ENCODE measurements around the gene PEX14. TPM values are rescaled to one million over a fixed set of nuclear protein-coding genes. Genes with fewer than 3 reads are reported as not detected.

The PEX14 gene
- total RNA-seq, 1 experiment from 2014 or later, result 36.0 TPM

- peaks cover 31% of the 10 kb centered on the region for H3K4me1 ChIP-seq (ENCODE audit: control insufficient read depth, insufficient read depth, low read length)
- ATAC-seq (no peak), DNase-seq (ENCODE audit: low read depth, low spot score) (no peak)
- ChIA-PET CTCF (interaction anchor here (0.6 to 0.7 kb wide), 2 partner anchors 103 to 258 kb away, joined by 5 to 14 read pairs; no protein-coding TSS in a partner anchor), POLR2A (no interaction called here)
- H3K27ac ChIP-seq (ENCODE audit: low read length), result no peak overlapping the region
- no peaks in the 10 kb centered on the region for H3K27me3 ChIP-seq (ENCODE audit: control insufficient read depth, insufficient read depth, low read length)
- intact Hi-C loops (cut with micrococcal nuclease; ENCODE audit: unreplicated experiment) (no loop called here), in situ Hi-C loops (cut with HindIII; ENCODE audit: low pct_unique_long_range_greater_than_20kb, low sequenced_read_pairs) (no loop called here)
- H3K4me3 ChIP-seq (ENCODE audit: low read depth in 2 of 2, low read length in 2 of 2), result no peak overlapping the region
- BruUV-seq (replicated peaks), result no TSS peak
- no peaks in the 10 kb centered on the region for H3K36me3 ChIP-seq (ENCODE audit: control insufficient read depth, insufficient read depth, low read length)
- H3K9me3 ChIP-seq (ENCODE audit: control insufficient read depth, insufficient read depth, low read depth, low read length), result no peaks in the 10 kb centered on the region
- TF ChIP-seq SIN3A (IDR thresholded peaks at IDR 0.05; ENCODE audit: borderline replicate concordance, insufficient read depth, low read depth, low read length), result no peak
- TF ChIP-seq CTCF (IDR thresholded peaks at IDR 0.05), result no peak
- no peak for TF ChIP-seq TCF7L2 (IDR thresholded peaks at IDR 0.05; ENCODE audit: low read depth, low read length)
- TF ChIP-seq REST (IDR thresholded peaks at IDR 0.05; ENCODE audit: insufficient read depth in 1 of 2, low read depth in 2 of 2, low read length in 1 of 2), result no peak
- no peak for TF ChIP-seq POLR2AphosphoS5 (IDR thresholded peaks at IDR 0.05; ENCODE audit: low read depth, low read length)
These were observed 203.7 kb downstream of the PEX14 start for GRCh38 chr1:10678402-10678801.

GRCh38 chr1:10678852-10679251, 204.1 kb downstream of the PEX14 start:
- no peak overlapping the region for H3K4me3 ChIP-seq (ENCODE audit: low read depth in 2 of 2, low read length in 2 of 2)
- DNase-seq (ENCODE audit: low read depth, low spot score) (no peak), ATAC-seq (no peak)
- CTCF ChIA-PET, result interaction anchor here (0.6 to 0.7 kb wide), 2 partner anchors 102 to 259 kb away, joined by 5 to 14 read pairs; no protein-coding TSS in a partner anchor
- no TSS peak for BruUV-seq (replicated peaks)
- H3K27me3 ChIP-seq (ENCODE audit: control insufficient read depth, insufficient read depth, low read length), result no peaks in the 10 kb centered on the region
- TF ChIP-seq CTCF (IDR thresholded peaks at IDR 0.05), result no peak
- no peak for TF ChIP-seq REST (IDR thresholded peaks at IDR 0.05; ENCODE audit: insufficient read depth in 1 of 2, low read depth in 2 of 2, low read length in 1 of 2)
- TF ChIP-seq SIN3A (IDR thresholded peaks at IDR 0.05; ENCODE audit: borderline replicate concordance, insufficient read depth, low read depth, low read length), result no peak
- no peak for TF ChIP-seq TCF7L2 (IDR thresholded peaks at IDR 0.05; ENCODE audit: low read depth, low read length)
- no peak for TF ChIP-seq POLR2AphosphoS5 (IDR thresholded peaks at IDR 0.05; ENCODE audit: low read depth, low read length)
- intact Hi-C loops (cut with micrococcal nuclease; ENCODE audit: unreplicated experiment), result no loop called here
- POLR2A ChIA-PET, result no interaction called here
- no peak overlapping the region for H3K27ac ChIP-seq (ENCODE audit: low read length)
- no peaks in the 10 kb centered on the region for H3K9me3 ChIP-seq (ENCODE audit: control insufficient read depth, insufficient read depth, low read depth, low read length)
- H3K4me1 ChIP-seq (ENCODE audit: control insufficient read depth, insufficient read depth, low read length), result peaks cover 32% of the 10 kb centered on the region
- in situ Hi-C loops (cut with HindIII; ENCODE audit: low pct_unique_long_range_greater_than_20kb, low sequenced_read_pairs), result no loop called here
- H3K36me3 ChIP-seq (ENCODE audit: control insufficient read depth, insufficient read depth, low read length), result no peaks in the 10 kb centered on the region

Data from Panc1 (cell line).